ENCODE data around the gene SPN.
"Not testable (repeated sequence)": the region's sequence is repeated elsewhere in the genome, so short reads cannot be mapped to it uniquely, and the experiment has no call there.

The SPN gene

GRCh38 chr16:29707160-29707559 lies 44.1 kb downstream of the SPN start:
- not testable (repeated sequence) for DNase-seq

DNA sequence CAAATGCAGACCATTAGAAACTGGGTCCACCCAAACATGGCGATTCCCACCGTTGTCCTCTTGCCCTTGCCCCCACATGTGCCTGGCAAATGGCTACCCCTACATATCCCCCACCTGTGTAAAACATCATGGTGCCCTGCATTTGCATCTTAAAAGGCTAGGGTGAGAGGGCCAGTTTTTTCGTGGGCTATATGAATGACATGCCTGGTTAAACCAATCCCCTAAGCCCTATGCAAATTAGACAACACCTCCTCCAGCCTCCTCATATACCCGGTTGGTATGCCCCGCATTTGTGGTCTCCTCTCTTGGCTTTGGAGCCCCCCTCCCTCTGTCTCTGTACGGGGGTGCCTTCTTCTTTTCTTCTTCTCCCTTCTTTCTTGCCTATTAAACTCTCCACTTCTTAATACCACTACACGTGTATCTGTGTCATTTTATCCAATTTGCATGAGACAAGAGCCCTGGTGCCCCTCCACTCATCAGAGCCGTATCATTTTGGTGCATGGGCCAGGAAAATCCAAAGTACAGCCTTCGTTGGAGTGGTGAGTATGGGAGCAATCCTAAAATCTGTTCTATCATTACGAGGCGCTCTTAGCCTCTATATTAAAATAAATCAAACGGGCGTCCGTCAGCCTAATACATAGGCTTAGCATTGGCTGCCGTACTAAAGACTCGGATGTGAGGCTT lies 46.0 kb downstream of the SPN start:
- DNase-seq = no peak

DNA sequence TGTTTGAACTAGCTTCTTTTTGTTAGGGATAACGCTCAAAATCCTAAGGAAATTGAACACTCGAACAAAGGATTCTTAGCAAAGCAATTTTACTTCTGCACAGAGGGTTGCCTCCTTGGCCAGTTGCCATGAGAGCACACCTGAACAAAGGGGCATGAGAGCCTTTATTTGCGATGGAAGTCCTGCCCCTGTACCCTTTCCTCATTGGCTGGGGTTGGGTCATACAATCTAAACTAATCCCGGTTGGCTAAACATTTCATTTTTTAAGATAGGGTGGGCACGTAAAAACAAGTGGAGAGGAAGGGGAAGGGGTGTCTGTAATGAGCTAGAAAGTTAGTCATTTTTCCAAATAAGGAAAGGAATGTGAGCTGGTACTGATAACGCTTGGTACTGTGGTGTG lies 46.6 kb downstream of the SPN start:
- DNase-seq = not testable (repeated sequence)

DNA sequence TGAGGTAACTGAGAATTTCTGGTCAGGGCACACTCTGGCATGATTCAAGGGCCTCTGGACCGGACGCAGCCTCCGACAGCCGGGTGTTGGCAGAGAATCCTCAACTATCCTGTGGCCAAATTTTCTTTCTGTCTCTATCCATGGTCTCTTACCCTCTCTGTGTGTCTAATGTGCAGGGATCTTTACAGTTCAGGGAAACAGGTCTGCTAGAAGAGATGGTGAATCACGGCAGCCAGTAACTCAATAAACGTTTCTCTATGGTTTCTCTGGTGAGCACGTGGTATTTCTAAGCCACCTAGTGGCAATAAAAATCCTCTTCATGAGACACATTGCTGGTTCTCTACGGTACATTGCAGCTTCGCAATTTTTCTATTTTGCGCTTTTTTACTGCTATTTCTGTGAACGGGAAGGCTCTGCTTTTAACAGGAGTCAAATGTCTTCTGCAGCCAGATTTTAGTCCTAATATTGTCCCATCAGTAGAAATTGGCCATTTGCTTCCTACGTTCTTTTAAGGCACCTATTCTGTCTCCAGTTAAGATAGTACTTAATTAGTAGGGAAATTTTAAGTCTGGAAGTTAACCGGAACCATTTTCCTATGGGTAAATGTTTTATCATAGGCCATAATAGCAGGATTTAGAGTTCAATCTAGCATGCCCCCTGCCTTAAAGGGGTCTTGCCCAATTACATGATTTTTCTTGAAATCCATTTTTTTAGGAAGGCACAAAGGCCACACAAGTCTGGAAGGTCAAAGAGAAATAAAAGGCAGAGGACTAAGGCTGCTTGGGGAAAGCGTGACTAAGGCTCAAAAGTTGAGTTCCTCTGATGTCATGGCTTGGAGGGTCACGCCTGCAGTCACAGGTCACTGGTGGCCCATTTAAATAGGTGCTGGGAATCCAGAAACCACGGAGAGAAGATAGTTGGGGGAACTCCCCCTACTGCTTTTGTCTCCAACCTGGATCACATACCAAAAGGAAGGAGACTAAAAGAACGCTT lies 47.5 kb downstream of the SPN start:
- peak; percentile 66 for DNase-seq

- no peak for DNase-seq
Observed at GRCh38 chr16:29712809-29713208, 49.8 kb downstream of the SPN start.

GRCh38 chr16:29714396-29714795 lies 51.3 kb downstream of the SPN start:
- DNase-seq = no peak

DNA sequence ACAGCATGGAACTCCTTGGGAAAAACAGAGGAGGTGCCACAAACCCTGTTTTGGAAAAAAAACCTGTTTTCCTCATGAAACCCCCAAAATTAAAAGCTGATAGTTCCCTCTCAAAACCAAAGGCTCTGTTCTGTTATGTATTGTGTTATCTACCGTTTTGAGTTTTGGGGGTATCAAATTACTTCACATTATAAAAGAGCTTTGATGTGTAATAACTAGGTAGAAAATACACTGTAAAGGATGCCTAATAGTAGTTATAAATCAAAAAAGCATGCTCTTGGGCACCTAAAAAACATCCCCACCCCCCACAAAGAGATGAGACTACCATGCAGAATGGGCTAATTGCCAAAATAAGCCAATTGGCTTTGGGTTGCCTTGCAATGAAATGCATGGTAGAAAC lies 51.9 kb downstream of the SPN start:
- no peak for DNase-seq

DNA sequence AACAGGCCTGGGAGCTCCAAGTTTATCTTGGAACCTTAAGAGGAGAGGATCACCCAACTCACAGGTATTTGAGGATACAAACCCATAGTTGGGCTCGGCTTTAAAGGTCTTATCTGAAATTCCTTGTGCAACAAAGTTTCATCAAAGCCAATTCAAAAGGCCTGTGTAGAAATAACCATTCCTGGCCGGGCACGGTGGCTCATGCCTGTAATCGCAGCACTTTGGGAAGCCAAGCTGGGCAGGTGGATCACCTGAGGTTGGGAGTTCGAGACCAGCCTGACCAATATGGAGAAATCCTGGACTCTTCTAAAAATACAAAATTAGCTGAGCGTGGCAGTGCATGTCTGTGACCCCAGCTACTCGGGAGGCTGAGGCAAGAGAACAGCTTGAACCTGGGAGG lies 54.1 kb downstream of the SPN start:
- DNase-seq = no peak

GRCh38 chr16:29719063-29719462 lies 56.0 kb downstream of the SPN start:
- DNase-seq = no peak
